Upper lobe of right lung (tissue), 1 donor: ENCODE results near the gene ZNF292. TPM values are rescaled to one million over a fixed set of nuclear protein-coding genes. Genes with fewer than 3 reads are reported as not detected.

ENCODE experiments used
- ATAC-seq: fragments of 200-7000 bp; cut with Tn5 transposase; one replicate; pipeline ENCODE4 v1.9.1; 2020; ENCODE audit warnings: mild to moderate bottlenecking, moderate library complexity
- DNase-seq: peaks from one replicate; pipeline ENCODE4 v3.0.0-alpha.2; 2020
- H3K27ac ChIP-seq: fragments of 200-600 bp; one replicate; pipeline ENCODE4 v1.8.0; 2022
- H3K27me3 ChIP-seq: fragments of 200-600 bp; one replicate; pipeline ENCODE4 v1.8.0; 2022; ENCODE audit warnings: mild to moderate bottlenecking
- H3K36me3 ChIP-seq: fragments of 200-600 bp; one replicate; pipeline ENCODE4 v1.8.0; 2022
- H3K4me1 ChIP-seq: fragments of 200-600 bp; one replicate; pipeline ENCODE4 v1.8.0; 2022
- H3K4me3 ChIP-seq: fragments of 200-600 bp; one replicate; pipeline ENCODE4 v1.8.0; 2022; ENCODE audit warnings: mild to moderate bottlenecking
- H3K9me3 ChIP-seq: fragments of 200-600 bp; one replicate; pipeline ENCODE4 v1.8.0; 2022
- CTCF ChIP-seq: fragments of 200-600 bp; IDR thresholded peaks from one replicate; pipeline ENCODE4 v1.8.0; 2022; ENCODE audit warnings: antibody characterized with exemption
- intact Hi-C: fragments of 100-400 bp; cut with DNase I; formaldehyde crosslinking; loops from one replicate; pipeline ENCODE4 v1.11.0; 2022
- total RNA-seq: library from RNA; stranded (reverse); fragmentation: NEBNext Ultra II Directional; extraction: Animal tissue kit (Norgen Biotek cat#: 25700); gene quantifications from one replicate; pipeline ENCODE4 v1.2.1, GENCODE V29; 2021
- donor health status: DM: no; HTN: yes; CAD: no; lungs with severe emphysema.

ZNF292 gene
- total RNA-seq, 1 donor from 2014 or later, result 34.0 TPM

GRCh38 chr6:87164506-87164905, 9.1 kb downstream of the ZNF292 start:
- H3K9me3 ChIP-seq, result no peaks in the 10 kb centered on the region
- no peak for DNase-seq
- no peaks in the 10 kb centered on the region for H3K27me3 ChIP-seq
- no peak for ATAC-seq
- peaks cover 6% of the 10 kb centered on the region for H3K4me1 ChIP-seq
- intact Hi-C loops, result no loop called here
- H3K27ac ChIP-seq, result no peak overlapping the region
- TF ChIP-seq CTCF, result no peak
- H3K36me3 ChIP-seq, result no peaks in the 10 kb centered on the region
- no peak overlapping the region for H3K4me3 ChIP-seq

- intact Hi-C loops, result no loop called here
- no peak overlapping the region for H3K4me3 ChIP-seq
- no peak for TF ChIP-seq CTCF
- ATAC-seq (no peak), DNase-seq (no peak)
- H3K9me3 ChIP-seq, result no peaks in the 10 kb centered on the region
- H3K27ac ChIP-seq, result no peak overlapping the region
- peaks cover 3% of the 10 kb centered on the region for H3K4me1 ChIP-seq
- no peaks in the 10 kb centered on the region for H3K27me3 ChIP-seq
- no peaks in the 10 kb centered on the region for H3K36me3 ChIP-seq
Measured at GRCh38 chr6:87165185-87165584, 9.8 kb downstream of the ZNF292 start.

GRCh38 chr6:87171938-87172633, 16.7 kb downstream of the ZNF292 start:
- H3K9me3 ChIP-seq, result no peaks in the 10 kb centered on the region
- no peak for ATAC-seq
- DNase-seq, result no peak
- H3K27me3 ChIP-seq, result no peaks in the 10 kb centered on the region
- no peaks in the 10 kb centered on the region for H3K36me3 ChIP-seq
- no peak for TF ChIP-seq CTCF
- peaks cover 25% of the 10 kb centered on the region for H3K4me1 ChIP-seq
- H3K4me3 ChIP-seq, result no peak overlapping the region
- intact Hi-C loops, result no loop called here
- no peak overlapping the region for H3K27ac ChIP-seq

GRCh38 chr6:87174078-87174579, 18.8 kb downstream of the ZNF292 start:
- no peaks in the 10 kb centered on the region for H3K27me3 ChIP-seq
- H3K4me1 ChIP-seq, result peaks cover 25% of the 10 kb centered on the region
- no peaks in the 10 kb centered on the region for H3K9me3 ChIP-seq
- no peaks in the 10 kb centered on the region for H3K36me3 ChIP-seq
- no peak overlapping the region for H3K27ac ChIP-seq
- no peak for TF ChIP-seq CTCF
- H3K4me3 ChIP-seq, result no peak overlapping the region
- DNase-seq, result no peak
- peak; percentile 33 for ATAC-seq
- intact Hi-C loops, result no loop called here

- Histone ChIP-seq H3K4me3 (no peak overlapping the region), H3K9me3 (no peaks in the 10 kb centered on the region), H3K27ac (no peak overlapping the region), H3K27me3 (no peaks in the 10 kb centered on the region), H3K4me1 (peaks cover 22% of the 10 kb centered on the region), H3K36me3 (no peaks in the 10 kb centered on the region)
- no peak for TF ChIP-seq CTCF
- DNase-seq, result no peak
- no peak for ATAC-seq
- intact Hi-C loops, result no loop called here
Measured at GRCh38 chr6:87176493-87176892, 21.1 kb downstream of the ZNF292 start.
